ENCODE results near the gene CST11.

CST11 gene

DNA sequence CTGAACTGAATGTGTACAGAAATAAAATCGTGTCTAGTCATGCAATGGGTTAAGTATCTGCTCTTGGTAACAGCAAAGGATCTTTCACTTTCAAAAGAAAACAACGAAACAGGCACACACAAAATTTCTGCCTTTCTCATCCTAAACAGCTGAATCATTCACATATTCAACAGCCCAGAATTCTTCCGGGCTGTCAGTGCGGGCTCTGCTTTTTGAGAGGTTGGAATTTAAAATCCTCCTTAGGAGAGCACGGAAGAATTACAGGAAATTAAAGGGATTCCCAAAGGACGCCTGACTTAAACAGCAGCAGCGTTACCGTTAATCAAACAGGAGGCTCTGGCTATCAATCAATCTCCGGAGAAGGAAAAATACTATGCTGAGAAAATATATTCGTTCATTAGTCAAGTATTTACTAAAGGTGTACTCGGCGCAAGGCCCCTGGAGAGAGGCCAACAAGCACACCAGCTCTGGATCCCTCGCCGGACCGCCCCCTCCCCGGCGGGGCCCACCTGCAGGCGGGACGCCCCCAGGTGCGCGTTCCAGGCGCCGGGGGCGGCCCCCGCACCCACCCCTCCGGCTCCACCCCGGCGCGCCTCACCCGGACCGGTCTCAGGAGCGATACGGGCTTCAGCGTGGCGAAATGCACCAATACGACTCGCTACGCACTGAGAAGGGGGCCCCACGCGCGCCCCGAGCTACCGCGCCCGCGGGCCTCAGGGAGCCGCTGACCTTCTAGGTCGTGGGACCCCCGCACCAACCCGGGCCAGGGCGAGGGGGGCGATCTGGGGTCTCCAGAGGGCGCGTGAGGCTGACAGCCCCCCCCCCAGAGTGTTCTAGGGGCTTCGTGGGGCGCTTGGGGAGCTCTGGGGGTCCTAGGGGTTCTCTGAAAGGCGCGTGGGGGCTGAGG, 32.4 kb downstream of the CST11 start:
- DNase-seq: no peak

DNA sequence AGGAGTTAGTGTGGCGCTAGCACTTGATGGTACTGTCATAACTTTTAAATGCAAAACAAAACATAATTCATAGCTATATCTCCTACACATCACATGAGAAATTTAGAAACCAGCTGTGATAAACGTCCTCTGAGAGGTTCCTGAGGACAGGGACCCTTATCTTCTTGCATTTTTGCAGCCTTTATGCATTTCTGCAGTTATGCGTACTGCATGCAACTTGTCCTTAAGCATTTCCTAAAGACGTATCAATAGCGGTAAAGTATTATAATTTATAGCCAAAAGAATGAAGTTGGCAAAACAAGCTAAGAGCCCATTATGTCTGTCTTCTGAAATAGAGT, 33.0 kb downstream of the CST11 start:
- DNase-seq: no peak

DNA sequence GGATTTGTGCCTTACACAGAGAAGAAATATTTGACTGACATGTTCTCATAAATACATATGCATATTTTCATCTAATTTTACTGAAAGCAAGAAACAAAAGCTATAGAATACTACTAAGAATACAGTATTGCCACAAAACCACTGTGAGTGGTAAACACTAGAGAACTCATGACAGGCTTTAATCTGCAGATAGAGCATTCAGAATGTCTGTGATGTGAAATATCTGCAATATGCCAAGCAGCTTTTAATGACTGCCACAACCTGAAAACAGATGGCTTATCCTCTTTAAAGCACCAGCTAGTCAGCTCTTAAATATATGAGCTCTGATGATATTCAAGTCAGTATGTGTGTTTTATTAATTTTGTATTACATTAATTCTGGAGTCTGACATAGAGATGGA, 34.8 kb downstream of the CST11 start:
- no peak for DNase-seq

DNA sequence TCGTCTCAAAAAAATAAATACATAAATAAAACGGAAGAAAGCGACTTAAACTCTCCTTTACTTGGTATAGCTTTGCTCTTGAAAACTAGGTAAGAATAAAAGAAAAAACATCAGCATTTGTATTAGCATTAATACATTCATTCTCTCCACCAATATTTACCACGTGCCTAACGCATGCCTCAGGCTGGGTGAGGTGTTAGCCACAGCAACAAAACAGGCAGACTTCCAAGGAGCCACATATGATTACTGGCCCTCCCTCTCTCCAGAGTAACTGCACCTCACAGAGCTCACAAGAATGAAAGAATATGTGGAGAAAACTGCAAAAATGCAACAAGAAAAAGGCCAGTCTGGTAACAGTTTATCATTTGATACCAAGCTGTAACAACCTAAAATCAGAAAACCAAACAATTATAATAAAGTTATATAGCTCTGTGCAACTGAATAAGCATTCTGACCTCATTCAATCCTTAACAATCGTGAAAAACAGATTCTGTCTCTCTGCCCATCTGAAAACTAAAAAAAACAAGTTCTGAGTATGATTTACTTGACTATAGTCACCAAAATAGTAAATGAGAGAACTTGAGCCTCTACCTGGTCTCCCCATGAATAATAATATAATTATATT, 36.6 kb downstream of the CST11 start:
- DNase-seq: no peak

DNA sequence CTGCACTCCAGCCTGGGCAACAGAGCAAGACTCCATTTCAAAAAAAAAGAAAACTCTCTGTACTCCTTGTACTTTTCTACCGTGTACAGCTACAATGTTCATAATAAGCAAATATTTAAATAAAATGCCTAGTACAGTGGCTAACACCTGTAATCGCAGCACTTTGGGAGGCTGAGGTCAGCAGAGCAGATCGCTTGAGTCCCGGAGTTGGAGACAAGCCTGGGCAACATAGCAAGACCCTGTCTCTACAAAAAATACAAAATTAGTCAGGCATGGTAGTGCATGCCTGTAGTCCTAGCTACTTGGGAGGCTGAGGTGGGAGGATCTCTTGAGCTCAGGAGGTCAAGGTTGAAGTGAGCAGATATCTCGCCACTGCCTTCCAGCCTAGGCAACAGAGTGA, 37.1 kb downstream of the CST11 start:
- no peak for DNase-seq

DNA sequence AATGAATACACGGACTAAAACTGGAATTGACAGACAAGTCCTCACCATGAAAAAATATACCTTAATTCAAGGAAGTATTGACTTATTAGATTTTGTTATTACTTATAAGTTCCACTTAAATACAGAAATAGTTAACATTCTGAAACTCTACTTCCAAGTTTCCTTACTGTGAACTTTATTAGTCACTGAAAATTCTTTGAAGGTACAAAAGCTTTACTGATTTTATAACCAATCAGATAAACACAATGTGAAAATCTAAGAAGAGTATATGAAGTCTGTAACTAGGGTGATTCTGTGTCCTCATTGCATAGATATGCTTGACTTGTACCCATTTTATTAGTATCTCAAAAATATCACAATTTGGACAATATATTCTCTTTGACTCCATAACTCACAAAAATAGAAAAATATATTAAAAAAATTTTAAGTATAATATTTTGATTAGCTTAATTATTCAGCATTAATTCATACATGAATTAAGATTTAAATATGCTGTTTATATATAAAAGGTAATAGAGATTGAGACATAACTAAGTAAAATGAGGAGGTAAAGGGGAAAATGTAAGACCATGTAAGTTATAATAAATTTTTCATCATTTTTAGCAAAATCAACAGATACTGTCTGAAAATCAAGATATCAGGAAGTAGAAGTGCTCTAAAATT, 38.0 kb downstream of the CST11 start:
- DNase-seq: no peak

DNA sequence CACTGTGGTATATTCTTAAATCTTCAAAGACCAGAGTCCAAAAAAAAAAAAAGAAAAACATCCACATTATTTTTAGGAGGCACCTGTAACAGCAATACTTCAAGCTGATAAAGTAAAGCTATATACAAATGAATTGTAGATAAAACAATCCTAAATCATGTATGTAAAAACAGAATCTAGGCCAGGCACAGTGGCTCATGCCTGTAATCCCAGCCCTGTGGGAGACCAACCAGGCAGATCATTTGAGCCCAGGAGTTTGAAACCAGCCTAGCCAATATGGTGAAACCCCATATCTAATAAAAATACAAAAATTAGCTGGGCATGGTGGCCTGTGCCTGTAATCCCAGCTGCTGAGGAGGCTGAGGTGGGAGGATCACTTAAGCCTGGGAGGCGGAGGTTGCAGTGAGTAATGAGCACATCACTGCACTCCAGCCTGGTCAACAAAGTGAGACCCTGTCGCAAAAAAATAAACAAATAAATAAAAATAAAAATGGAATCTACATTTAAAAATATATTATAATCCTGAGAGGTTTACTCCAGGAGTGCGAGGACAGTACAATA, 38.7 kb downstream of the CST11 start:
- DNase-seq: no peak

DNA sequence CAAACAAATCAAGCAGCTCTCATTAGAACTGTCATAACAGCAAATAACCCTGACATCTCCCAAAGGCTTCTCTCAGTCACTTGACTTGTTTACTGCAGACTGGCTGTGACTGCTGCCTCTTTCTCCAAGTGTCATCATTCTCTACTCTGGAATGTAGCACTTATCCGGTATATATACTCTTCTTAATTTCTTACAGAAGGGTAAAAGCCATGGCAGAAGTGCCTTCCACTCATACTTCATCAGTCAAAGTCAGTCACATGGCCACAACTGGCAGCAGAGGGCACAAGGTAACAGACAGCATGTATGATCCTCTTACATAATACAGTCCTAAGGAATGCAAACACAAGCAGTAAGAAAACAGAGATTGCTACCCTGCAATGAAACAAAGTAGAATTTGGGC, 40.6 kb downstream of the CST11 start:
- no peak for DNase-seq

DNA sequence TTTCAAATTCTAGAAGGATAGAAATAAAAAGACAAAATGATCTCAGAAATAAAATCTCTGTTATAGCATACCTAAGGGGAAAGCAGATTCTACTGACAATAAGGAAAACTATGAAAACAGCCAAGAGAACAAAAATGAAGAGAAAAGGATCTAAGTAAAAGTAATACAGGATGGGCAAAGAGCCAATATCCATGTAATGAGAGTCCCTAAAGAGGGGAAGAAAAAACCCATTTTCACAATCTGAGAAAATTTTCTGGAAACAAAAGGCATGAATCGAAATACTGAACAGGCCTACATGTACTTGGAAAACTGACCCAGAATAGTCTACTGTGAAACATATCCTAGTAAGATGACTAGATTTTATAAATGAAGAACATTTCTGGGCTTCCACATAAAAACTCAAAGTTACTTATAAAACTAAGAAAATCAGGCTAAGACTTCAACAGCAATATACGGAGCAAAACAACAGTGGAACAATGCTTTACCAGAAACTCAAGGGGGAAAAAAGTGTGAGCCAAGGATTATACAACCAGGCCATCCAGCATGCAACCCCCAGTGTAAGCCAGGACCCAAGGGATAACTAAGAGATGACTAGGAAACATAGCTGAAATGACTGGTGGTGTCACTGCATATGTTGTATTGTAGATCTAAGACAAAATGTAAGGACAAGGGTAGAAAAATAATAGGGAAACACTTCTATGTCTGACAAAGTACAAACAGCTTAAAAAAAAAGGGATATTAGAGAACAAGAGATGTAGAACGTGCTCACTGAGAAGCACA, 41.6 kb downstream of the CST11 start:
- DNase-seq: no peak

DNA sequence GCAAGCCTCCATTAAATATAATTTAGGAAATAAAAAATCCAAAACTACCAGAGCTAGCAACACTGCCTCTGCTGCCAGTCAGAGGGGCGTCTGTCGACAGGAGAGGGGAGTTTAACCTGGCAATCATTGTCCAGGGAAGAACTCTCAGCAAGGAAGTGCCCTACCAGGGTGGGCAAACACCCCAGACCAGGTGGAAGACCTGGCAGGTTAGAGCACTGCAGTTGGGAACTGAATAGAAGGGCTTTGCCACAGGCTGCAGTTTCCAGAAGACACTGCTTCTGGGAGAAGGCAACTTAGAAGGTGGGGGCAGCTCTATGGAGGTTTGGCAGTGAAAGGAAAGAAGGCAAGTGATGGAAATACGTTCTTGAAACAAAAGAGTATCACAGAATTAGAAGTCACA, 42.9 kb downstream of the CST11 start:
- no peak for DNase-seq

DNA sequence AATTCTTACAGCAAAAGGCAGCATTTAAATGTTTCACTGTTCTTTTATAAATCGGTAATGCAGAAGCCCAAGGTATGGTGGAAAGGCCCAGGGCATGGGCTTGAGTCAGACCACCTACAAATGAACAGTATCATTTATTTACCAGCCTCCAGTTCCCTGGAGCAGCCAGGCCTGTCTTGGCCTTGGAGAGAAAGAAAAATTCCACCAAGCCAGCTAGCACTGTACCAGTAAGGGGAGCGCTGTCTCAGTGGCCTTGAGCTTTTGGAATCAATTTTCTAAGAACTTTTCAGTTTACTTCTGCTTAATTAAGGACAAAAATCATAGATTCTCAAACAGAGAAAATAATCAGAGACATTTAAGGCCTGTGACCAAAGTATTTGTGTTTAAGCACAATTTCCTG, 43.7 kb downstream of the CST11 start:
- DNase-seq: no peak

DNA sequence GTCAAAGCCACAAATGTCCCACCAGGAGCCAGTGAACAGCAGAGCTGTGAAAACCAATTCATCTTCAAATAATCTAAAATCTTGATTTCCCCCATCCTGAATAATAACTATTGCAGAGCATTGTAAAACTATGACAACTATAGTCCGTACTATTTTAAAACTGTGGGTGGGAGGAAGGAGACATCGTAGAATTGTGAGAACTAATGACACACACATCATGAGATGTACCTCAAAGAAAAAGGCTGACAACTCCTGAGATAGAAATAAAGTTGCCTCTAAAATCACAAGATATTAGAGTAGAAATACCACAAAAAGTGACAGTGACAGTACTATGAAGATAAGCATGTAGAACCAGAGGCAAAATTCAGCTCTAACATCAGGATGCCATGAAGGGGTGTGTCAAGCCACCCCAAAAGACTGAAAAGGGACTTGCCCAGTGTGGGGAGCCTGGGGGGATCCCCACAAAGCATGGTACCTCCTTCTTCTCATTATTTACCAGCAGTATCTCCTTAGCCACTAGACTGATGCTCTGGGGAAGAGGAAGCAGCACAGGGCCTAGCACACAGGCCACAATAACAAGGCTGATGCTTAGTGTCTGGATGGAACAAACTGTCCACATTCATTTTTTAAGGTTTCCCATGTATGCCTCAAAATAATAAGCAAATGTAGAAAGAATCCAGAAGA, 44.8 kb downstream of the CST11 start:
- DNase-seq: no peak

DNA sequence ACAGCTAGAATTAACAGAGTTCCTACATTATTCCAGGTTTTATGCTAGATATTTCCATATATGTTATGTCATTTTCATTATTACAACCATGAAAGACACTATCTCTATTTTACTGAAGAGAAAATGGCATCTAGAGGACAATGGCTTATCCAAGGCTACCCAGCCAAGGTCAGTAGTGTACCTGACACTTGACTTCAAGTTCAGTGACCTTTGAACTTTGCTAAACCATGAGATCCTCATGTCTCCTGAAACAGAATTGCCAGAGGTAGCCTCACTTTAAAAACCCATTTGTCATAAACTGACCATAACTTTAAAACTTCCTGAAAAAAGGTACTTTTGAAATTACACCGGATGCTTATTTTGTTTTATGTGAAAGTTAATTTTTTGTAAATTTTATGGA, 45.8 kb downstream of the CST11 start:
- no peak for DNase-seq

DNA sequence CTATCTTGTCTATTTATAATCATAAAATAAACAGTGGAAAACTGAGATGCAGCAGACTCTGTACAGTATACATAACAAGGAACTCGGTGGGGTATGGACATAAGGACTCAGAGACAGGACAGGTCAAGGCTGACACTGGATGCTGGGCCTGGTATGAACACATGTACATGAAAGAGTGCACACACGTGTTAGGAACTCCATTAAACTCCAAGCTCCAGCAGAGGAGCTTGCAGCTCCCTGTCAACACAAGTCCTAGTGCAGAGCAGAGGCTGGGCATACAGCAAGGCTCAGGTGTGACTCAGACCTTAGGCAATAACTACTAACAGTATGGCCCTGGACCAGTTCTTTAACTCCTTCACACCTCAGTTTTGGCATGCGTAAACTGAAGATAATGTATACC, 48.5 kb downstream of the CST11 start:
- no peak for DNase-seq

DNA sequence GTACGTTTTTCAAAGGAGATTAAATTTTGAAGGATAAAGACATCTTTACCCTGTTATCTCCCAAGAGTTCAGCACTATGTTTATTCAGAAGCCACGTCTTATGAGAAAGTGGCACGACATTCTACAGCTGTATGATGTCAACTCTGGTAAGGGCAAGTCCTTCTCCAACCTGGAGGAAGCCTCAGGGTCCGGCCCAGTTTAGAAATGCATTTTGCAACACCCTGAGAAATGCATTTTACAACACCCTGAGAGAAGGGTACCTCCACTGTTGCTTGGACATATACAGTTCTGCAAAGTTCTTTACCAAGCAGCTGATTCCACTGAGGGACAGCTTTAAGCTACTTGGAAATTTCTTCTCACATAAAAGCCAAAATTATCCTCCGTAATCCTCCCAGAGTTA, 48.9 kb downstream of the CST11 start:
- no peak for DNase-seq

DNA sequence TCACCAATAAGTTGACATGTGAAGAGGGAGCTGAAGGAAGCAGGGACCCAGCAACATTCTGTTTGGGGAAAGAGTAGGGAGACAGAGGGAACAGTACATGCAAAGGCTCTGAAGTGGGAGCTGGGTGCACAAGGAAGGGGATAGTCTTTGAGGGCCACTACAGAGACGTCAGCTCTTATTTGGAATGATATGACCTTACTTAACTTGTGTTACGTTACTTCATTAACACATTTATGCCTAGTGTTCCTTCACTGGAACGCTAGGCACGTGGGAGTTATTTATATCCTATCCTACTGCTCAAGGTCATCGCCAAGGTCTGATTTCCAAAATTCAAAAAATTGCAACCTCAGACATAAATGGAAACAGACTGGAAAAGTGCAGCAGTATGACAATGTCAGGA, 51.6 kb downstream of the CST11 start:
- DNase-seq: no peak

Data from T1000 (cell line).